Activated naive CD8-positive, alpha-beta T cell treated with anti-CD3 and anti-CD28 coated beads, Interleukin-2, amount 10 ng/mL, durations not matched to agents 7 days and 5 days (primary cell): ENCODE measurements around the gene CNNM4. TPM values are rescaled to one million over a fixed set of nuclear protein-coding genes. Genes with fewer than 3 reads are reported as not detected.
"Not testable (repeated sequence)": the region's sequence is repeated elsewhere in the genome, so short reads cannot be mapped to it uniquely, and the experiment has no call there.

ENCODE experiments used
- ATAC-seq: fragments of 150-1000 bp; cut with Tn5 transposase; one replicate; pipeline ENCODE4 v1.10.0; 2021; ENCODE audit warnings: low read depth, moderate library complexity
- POLR2A ChIA-PET: fragments of 350-600 bp; sonication (Branson Sonifier 250); formaldehyde crosslinking; loops from one replicate; lab custom pipeline; 2021; ENCODE audit warnings: antibody characterized with exemption; lab: Charles Lee
- DNase-seq: peaks from one replicate; pipeline ENCODE4 v3.0.0; 2021
- H3K27ac Mint-ChIP-seq: one replicate; pipeline ENCODE4 v1.8.0; 2022; ENCODE audit warnings: mild to moderate bottlenecking, mixed read lengths
- H3K27me3 Mint-ChIP-seq: one replicate; pipeline ENCODE4 v1.8.0; 2022; ENCODE audit warnings: mild to moderate bottlenecking, moderate library complexity, mixed read lengths
- H3K36me3 Mint-ChIP-seq: one replicate; pipeline ENCODE4 v1.8.0; 2021; ENCODE audit warnings: mild to moderate bottlenecking, mixed read lengths
- H3K4me1 Mint-ChIP-seq: one replicate; pipeline ENCODE4 v1.8.0; 2021; ENCODE audit warnings: mixed read lengths
- H3K4me3 Mint-ChIP-seq: one replicate; pipeline ENCODE4 v1.8.0; 2022; ENCODE audit warnings: mild to moderate bottlenecking, moderate library complexity, mixed read lengths
- H3K9me3 Mint-ChIP-seq: one replicate; pipeline ENCODE4 v1.8.0; 2021; ENCODE audit warnings: mixed read lengths
- total RNA-seq, 2 experiments: library from RNA; stranded (reverse); gene quantifications; one replicate each; pipeline ENCODE4 v1.2.3, GENCODE V29; 2021

Gene CNNM4
- total RNA-seq, 2 experiments from 2014 or later: 6.9 to 7.9 TPM

GRCh38 chr2:96788442-96789244 is 27.9 kb downstream of the CNNM4 start:
- Mint-ChIP-seq H3K9me3 (no peaks in the 10 kb centered on the region), H3K4me1 (no peaks in the 10 kb centered on the region), H3K27ac (no peak overlapping the region), H3K36me3 (no peaks in the 10 kb centered on the region), H3K4me3 (no peak overlapping the region), H3K27me3 (no peaks in the 10 kb centered on the region)
- POLR2A ChIA-PET: no interaction called here
- DNase-seq (no peak), ATAC-seq (no peak)

DNA sequence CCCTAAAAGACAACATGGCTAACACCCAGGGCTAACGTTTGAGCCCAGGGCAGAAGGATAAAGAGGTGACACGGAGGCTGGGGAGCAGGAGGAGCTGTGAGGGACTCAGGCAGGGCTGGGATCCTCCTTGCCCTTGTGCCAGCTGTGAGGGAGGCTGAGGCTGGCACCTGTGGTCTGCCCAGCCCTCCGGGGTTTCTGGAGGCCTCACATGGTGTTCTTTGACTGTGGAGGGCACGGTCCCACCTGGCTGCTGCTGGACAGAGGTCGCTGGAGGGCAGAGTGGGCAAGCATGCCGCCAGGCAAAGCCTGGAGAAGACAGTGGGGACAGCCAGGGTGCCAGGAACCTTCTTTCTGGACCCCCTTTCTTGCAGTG is 28.5 kb downstream of the CNNM4 start:
- no peaks in the 10 kb centered on the region for H3K9me3 Mint-ChIP-seq
- no peaks in the 10 kb centered on the region for H3K4me1 Mint-ChIP-seq
- POLR2A ChIA-PET: no interaction called here
- H3K4me3 Mint-ChIP-seq: no peak overlapping the region
- H3K27me3 Mint-ChIP-seq: no peaks in the 10 kb centered on the region
- DNase-seq: no peak
- no peak for ATAC-seq
- H3K27ac Mint-ChIP-seq: no peak overlapping the region
- no peaks in the 10 kb centered on the region for H3K36me3 Mint-ChIP-seq

GRCh38 chr2:96792772-96793749 is 32.4 kb downstream of the CNNM4 start:
- no peak overlapping the region for H3K4me3 Mint-ChIP-seq
- ATAC-seq (no peak), DNase-seq (no peak)
- no peaks in the 10 kb centered on the region for H3K9me3 Mint-ChIP-seq
- no peaks in the 10 kb centered on the region for H3K36me3 Mint-ChIP-seq
- H3K27ac Mint-ChIP-seq: no peak overlapping the region
- no peaks in the 10 kb centered on the region for H3K27me3 Mint-ChIP-seq
- no peaks in the 10 kb centered on the region for H3K4me1 Mint-ChIP-seq
- POLR2A ChIA-PET: interaction anchor here (0.6 kb wide), 1 partner anchor 23 kb away, joined by 3 read pairs; the partner anchor contains the start of gene CNNM3

DNA sequence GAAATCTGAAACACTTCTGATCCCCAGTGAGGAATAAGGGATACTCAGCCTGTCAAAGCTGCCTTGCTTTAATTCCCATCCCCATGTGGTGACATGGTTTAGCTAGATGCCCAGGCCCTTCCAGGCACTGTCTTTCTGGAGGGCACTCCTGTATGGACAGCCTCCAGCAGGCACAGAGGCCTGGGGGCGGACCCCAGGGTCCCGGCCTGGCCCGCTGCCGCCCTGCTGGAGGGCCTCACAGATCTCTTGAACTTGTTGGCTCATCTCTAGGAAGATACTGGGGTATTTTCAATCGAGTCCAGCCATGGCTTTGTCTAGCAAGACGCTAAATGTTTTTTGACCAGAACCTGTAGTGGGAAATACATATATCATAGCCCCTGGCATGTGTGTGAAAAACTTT is 34.4 kb downstream of the CNNM4 start:
- H3K27me3 Mint-ChIP-seq: no peaks in the 10 kb centered on the region
- ATAC-seq (no peak), DNase-seq (no peak)
- no peak overlapping the region for H3K27ac Mint-ChIP-seq
- POLR2A ChIA-PET: no interaction called here
- H3K36me3 Mint-ChIP-seq: no peaks in the 10 kb centered on the region
- H3K4me3 Mint-ChIP-seq: no peak overlapping the region
- H3K4me1 Mint-ChIP-seq: no peaks in the 10 kb centered on the region
- no peaks in the 10 kb centered on the region for H3K9me3 Mint-ChIP-seq

DNA sequence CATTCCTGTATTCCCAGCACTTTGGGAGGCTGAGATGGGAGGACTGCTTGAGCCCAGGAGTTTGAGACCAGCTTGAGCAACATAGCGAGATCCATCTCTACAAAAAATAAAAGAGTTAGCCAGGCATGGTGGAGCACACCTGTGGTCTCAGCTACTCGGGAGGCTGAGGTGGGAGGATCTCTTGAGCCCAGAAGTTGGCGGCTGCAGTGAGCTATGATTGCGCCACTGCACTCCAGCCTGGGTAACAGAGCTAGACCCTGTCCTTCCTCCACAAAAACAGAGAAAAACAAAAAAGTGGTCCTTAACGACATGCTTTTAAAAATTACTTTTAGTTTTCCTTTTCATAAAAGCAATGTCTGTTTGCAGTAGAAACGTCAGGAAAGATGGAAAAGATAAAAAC is 35.8 kb downstream of the CNNM4 start:
- not testable (repeated sequence) for H3K4me1 Mint-ChIP-seq, H3K9me3 Mint-ChIP-seq, DNase-seq, ATAC-seq, H3K36me3 Mint-ChIP-seq, H3K4me3 Mint-ChIP-seq, H3K27me3 Mint-ChIP-seq, H3K27ac Mint-ChIP-seq
- POLR2A ChIA-PET: interaction anchor here (0.5 kb wide), 1 partner anchor 62 kb away, joined by 9 read pairs; the partner anchor contains the start of gene ANKRD39

GRCh38 chr2:96797066-96797625 is 36.4 kb downstream of the CNNM4 start:
- Mint-ChIP-seq H3K9me3 (no peaks in the 10 kb centered on the region), H3K4me3 (no peak overlapping the region), H3K4me1 (no peaks in the 10 kb centered on the region), H3K36me3 (no peaks in the 10 kb centered on the region), H3K27ac (no peak overlapping the region), H3K27me3 (no peaks in the 10 kb centered on the region)
- no peak for DNase-seq
- no peak for ATAC-seq
- POLR2A ChIA-PET: interaction anchor here (0.5 kb wide), 1 partner anchor 61 kb away, joined by 9 read pairs; the partner anchor contains the start of gene ANKRD39

DNA sequence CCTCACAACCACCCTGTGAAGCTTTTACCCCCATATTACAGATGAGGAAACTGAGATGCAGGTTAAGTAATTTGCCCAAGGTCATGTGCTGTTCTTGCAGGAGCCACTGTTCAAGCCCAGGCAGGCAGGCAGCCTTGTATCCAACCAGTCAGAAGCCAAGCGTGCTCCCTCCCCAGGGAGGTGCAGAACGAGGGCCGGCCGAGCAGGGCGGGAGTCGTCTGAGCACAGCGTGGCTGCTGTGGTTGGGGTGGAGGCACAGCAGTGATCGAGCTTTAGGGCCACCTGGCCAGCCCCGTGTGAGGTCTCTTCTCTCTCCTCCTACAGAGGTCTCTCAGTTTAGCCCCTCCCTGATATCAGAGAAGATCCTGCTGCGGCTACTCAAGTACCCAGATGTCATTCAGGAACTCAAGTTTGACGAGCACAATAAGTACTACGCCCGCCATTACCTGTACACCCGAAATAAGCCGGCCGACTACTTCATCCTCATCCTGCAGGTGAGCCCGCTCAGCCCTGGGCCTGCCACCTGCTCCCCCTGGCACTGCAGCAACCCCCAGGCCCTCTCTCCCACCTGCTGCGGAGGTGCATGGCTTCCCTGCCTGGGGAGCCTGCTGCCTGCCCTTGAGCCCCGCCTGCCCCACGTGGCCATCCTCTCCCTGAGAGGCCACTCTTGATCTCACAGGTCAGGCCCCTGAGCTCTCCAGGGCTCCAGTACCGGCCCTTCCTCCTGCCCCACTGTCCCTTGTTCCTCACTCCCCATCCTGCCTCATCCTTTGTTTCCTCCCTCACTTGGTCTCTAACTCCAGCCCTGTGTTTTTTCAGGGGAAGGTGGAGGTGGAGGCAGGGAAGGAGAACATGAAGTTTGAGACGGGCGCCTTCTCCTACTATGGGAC is 38.3 kb downstream of the CNNM4 start:
- DNase-seq (no peak), ATAC-seq (no peak)
- no peaks in the 10 kb centered on the region for H3K9me3 Mint-ChIP-seq
- no peak overlapping the region for H3K4me3 Mint-ChIP-seq
- POLR2A ChIA-PET: no interaction called here
- H3K4me1 Mint-ChIP-seq: no peaks in the 10 kb centered on the region
- H3K27ac Mint-ChIP-seq: no peak overlapping the region
- H3K36me3 Mint-ChIP-seq: no peaks in the 10 kb centered on the region
- H3K27me3 Mint-ChIP-seq: no peaks in the 10 kb centered on the region

GRCh38 chr2:96799623-96799935 is 38.9 kb downstream of the CNNM4 start:
- POLR2A ChIA-PET: no interaction called here
- no peak overlapping the region for H3K27ac Mint-ChIP-seq
- no peaks in the 10 kb centered on the region for H3K9me3 Mint-ChIP-seq
- DNase-seq (no peak), ATAC-seq (no peak)
- no peaks in the 10 kb centered on the region for H3K4me1 Mint-ChIP-seq
- H3K4me3 Mint-ChIP-seq: no peak overlapping the region
- H3K27me3 Mint-ChIP-seq: no peaks in the 10 kb centered on the region
- H3K36me3 Mint-ChIP-seq: no peaks in the 10 kb centered on the region

DNA sequence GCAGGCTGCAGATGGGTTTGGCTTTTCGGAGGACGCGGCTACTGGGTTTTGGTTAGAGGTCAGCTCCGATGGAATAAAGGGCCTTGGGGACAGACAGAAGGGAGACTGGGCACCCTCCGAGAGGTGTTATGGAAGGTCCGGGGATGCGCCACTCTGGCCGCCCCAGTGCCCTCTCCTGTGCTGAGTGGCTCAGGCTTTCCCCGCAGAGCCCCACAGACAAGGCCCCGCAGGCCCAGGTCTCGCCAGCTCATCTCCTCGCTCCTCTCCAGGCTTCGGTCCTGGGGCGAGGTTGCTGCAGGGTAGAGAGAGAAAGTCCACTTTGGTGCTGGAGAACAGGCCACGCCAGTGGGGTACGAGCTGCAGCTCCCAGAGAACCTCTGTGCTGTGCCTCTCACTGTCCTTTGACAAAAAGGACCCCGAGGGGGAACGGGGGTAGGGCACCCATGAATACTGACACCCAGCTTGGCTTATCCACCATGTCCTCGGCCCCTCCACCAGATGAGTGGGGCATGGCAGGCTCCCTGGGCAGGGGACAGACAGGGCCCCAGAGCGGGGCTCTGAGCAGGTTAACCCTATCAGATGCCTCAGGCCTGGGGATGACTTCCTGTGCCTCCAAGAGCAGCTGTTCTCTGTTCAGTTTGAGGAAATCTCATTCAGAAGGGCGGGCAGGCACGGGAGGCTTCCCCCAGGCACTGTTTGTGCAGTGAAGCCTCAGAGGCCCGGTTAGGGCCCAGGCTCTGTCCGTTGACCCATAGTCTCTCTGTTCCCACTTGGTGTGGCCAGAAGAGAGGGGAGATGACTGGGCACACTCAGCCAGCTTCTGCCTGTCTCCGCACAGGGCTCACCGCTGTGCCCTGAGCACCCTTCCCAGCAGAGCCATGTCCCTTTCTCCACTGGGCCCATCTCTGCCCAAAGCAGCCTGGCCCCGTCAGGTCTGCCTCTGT is 39.6 kb downstream of the CNNM4 start:
- H3K36me3 Mint-ChIP-seq: no peaks in the 10 kb centered on the region
- POLR2A ChIA-PET: interaction anchor here (0.6 to 0.9 kb wide), 2 partner anchors 20 to 57 kb away, joined by 4 to 9 read pairs; partner anchors contain the start of gene ANKRD39
- ATAC-seq: peak; percentile 22

DNA sequence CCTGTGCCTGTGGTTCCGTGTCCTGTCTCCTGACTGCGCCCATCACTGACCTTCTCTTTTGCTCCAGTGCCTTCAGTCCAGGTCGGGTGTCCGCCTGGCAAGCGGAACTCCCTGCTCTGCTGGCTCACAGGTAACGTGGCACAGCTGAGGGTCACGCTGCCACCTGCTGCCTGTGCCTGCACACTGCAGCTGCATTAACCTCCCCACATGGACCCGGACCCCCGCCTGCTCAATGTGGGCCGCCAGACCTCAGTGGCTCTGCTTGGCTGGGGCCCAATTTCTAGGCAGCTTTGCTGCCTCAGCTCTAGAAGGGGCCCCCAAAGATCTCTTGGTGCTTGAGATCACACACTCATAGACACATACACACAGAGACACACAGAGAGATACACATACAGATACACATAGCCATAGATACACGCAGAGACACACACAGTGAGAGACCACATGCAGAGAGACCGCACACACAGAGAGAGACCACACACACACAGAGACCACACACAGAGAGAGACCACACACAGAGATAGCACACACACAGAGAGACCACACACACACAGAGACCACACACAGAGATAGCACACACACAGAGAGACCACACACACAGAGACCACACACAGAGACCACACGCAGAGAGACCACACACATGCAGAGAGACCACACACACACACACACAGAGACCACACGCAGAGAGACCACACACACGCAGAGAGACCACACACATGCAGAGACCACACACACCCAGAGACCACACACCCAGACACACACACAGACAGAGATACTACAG is 40.5 kb downstream of the CNNM4 start:
- DNase-seq: peak; percentile 75
- Mint-ChIP-seq H3K4me1 (peaks cover under 1% of the 10 kb centered on the region), H3K9me3 (no peaks in the 10 kb centered on the region), H3K27me3 (no peaks in the 10 kb centered on the region), H3K36me3 (no peaks in the 10 kb centered on the region), H3K27ac (no peak overlapping the region), H3K4me3 (no peak overlapping the region)
- POLR2A ChIA-PET: interaction anchor here (0.9 kb wide), 1 partner anchor 56 kb away, joined by 4 read pairs; the partner anchor contains the start of gene ANKRD39
- peak; percentile 88 for ATAC-seq

More for the DNA sequence above, 39.6 kb downstream of the CNNM4 start:
- Mint-ChIP-seq H3K27ac (no peak overlapping the region), H3K9me3 (no peaks in the 10 kb centered on the region), H3K4me1 (no peaks in the 10 kb centered on the region), H3K27me3 (no peaks in the 10 kb centered on the region), H3K4me3 (no peak overlapping the region)
- no peak for DNase-seq

DNA sequence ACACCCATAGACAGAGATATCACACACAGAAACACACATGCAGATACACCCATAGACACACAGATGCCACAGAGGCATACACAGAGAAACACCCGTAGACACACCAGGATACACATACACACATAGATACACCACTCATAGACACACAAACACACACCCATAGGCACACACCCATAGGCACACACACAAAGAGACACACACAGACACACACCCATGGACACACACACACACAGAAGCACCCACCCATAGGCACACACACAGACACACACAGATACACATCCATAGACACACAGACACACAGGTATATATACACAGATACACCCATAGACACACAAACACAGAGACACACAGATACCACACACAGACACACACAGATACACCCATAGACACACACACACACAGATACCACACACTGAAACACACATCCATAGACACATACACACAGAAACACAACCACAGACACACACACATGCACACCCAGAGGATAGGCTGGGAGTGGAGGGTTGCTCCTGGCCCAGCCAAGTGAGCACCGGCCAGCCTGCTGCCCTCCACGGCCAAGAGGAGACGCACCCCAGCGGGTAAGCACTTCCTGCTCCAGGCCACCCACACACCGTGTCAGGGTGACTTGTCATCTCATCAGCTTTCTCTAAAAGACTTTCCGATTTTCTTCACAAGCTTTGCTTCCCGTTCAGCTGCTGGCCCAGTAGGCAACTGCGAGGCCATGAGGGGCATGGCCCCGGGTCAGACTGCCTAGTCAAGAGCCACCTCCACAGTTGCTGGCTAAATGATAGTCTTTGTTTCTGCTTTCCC is 41.3 kb downstream of the CNNM4 start:
- Mint-ChIP-seq H3K4me1 (peaks cover 4% of the 10 kb centered on the region), H3K4me3 (no peak overlapping the region), H3K36me3 (no peaks in the 10 kb centered on the region), H3K27me3 (no peaks in the 10 kb centered on the region), H3K27ac (no peak overlapping the region), H3K9me3 (no peaks in the 10 kb centered on the region)
- DNase-seq: no peak
- no peak for ATAC-seq
- POLR2A ChIA-PET: no interaction called here
